ENCODE measurements around the gene CTF1.

DNA sequence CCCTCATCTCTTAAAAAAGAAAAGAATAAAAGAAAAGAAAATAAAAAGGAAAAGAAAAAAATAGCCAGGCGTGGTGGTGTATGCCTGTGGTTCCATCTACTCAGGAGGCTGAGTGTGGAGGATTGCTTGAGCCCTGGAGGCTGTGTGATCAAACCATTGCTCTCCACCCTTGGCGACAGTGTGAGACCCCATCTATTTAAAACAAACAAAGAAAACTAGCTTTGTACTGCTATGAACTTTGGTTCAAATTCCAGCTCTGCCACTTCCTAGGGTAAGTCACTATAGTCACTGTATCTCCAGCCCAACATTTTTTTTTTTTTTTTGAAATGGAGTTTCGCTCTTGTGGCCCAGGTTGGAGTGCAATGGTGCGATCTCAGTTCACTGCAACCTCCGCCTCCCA, 4.2 kb downstream of the CTF1 start:
- TF ChIP-seq POLR2AphosphoS5 (IDR thresholded peaks at IDR 0.05; ENCODE audit: low read length) (no peak), EZH2 (IDR thresholded peaks at IDR 0.05; ENCODE audit: borderline replicate concordance, control insufficient read depth, low read depth, low read length) (no peak), CREB1 (IDR thresholded peaks at IDR 0.05; ENCODE audit: low read depth) (no peak), ATF2 (IDR thresholded peaks at IDR 0.05; ENCODE audit: low read length) (no peak)

All from GM12878 (cell line).